MV-4-11 (cell line): ENCODE data around the gene EYS.

Source experiments
- DNase-seq: peaks from one replicate; lab custom pipeline; 2025; lab: John Stamatoyannopoulos, UW

The EYS gene

DNA sequence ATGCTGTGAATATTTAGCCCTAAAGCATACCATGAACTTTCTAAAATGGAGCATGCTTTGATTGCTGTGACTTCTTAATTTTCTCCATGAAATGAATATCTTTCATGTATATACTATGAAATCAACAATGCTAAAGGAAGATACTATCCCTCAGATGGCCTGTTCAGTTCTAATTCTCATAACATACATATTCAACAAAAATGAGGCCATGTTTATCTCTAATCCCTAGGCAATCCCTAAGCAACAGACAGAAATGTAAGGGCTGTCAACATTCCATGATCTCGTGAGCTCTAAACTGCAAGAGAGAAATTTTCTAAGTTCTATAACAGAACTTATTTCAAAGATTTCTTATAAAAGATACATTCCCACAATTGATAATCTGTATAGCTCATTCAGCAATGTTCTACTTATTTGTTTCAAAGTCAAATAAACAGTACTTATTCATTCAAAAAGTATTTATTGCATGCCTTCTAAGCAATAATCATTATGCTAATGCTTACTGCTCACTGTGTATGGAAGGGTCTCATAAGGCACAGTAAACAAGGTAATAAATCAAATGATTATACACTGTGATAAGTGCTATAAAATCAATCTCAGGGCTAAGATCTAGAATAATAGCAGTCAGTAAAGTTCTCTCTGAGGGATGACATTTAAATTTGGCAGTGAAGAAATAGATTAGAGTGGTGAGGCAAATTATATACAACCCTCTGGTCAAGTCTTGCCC is 1578.6 kb downstream of the EYS start:
- no peak for DNase-seq

DNA sequence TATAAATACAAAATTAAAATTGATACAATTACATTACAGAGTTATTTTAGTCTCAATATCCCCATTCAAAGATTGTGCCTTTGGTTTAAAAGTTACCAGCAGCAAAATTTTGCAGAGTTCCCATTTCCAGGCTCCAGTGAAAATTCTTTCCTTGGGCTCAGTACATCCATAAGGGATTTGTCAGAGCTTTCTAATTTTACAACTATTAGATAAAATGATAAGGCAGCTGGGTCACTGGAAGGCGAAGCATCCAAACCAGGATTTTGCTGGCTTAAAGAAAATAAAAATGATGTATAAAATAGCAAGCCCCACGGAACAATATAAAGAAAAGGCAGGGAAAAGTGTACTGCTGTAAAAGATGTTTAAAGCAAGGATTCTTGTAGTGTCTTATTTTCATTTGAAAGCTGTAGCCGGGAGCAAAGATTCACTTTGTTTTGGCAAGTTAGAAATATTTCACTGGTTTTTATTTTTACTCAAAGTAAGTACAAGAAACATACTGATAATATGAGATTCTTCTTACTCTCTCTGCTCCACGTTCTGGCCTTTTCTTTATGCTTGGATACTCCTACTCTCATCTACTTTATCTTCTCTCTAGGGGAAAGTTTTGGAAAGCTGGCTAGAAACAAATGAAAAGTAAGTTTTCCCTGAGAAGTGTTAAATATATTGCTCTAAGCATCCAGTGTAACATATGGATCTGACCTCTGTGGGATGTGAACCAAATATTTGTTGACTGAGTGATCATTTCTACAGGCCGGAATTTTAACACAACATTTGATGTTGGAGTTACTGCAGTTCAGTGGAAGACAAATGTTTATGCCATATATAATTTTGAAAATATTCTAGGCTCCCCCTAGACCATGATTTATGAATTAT is 1583.0 kb downstream of the EYS start:
- DNase-seq: no peak

DNA sequence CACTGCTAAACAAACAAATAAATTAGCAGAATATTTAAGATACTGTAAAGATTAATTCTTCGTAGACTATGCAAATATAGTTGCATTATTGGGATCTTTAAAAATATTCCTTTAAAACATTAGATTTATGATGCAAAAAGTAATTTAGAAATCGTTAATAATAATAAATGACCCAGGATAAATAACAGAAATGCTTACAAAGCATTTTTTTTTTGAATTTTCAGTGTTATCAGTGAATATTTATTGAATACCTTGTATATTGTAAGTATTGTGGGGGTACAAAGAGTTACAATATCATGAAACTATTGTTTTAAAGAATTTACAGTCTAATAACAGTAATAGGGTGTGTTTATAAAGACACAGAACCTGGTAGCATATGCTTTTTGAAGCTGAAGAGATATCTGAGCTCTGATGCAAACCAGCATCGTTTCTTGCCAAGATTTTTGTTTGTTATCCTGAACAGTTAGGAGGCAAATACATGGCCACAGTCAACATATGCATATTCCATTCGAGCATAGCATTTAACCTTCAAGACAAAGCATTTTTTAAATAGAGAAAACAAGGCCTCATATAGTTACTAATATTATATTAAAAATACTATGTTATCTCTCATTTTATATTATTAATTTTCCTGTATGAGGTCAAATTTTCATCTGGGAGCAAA is 1584.2 kb downstream of the EYS start:
- no peak for DNase-seq

DNA sequence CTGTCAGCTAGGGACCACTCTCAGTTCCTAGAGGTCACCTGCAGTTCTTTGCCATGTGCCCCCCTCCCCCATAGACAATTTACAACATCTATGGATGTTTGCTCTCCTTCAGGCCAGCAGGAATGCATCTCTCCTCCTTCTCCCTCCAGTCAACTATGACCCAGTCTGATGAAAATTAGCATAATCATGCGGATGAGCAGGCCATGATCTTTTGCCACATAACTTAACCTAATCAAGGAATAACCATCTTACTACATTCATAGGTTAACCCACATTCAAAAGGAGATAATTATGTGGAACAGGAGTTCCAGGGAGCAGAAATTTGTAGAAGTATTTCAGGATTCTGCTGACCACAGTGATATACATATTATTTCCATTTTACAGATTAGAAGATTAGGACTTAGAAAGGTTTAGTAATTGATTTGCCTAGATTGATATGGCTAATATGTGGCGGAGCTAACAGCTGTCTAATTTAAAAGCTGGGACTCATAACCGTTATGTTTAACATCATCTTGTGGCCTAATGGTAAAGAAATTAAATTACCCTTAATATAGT is 1585.9 kb downstream of the EYS start:
- no peak for DNase-seq

DNA sequence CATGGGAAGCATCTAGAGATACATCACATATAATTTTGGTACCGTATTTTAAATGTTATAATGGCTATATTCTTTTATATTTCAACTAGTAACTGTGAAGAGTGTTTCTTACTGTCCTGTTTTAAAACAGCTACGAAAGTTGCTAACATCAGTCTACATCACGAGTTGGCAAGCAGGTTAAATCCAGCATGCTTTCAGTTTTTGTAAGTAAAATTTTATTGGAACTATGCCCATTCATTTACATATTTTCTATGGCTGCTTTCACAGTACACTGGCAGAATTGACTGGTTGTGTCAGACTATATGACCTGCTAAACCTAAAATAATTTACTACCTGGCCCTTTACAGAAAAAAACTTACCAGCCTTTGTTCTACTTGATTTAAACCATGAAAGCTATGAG is 1593.3 kb downstream of the EYS start:
- DNase-seq: no peak

DNA sequence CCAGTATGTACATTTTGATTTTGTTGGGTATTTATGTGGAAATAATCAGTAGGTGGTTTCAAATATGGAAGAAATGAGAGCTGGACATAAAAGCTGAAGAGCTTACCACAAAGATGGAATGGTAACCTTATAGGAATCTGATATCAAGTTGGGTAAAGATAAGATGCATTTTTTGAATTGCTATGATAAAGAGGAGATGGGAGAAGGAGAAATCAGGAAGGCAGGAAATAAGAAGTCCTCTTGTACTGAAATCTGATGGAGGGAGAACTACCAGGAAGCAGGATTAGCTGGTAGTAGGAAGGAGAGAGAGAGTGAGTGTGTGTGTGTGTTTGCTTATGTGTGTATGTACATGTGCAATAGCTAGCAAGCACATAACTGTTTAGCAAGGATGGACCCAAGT is 1603.0 kb downstream of the EYS start:
- no peak for DNase-seq

DNA sequence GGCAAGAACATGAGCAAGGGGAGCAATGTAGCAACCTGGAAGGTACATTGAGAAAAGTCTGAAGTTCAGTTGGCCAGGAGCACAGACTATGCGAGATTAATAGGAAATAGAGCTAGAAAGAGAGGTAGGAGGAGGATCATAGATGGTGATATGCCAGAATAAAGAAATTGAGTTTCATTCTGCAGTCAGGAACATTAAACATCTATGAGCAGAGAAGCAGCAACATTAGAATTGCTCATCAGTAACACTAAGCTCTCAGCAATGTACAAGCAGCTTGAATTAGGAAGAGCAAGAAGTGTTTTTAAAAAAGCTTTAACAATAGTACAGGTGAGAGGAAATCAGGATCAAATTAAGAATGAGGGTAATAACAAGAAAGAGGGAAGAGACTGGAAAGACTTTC is 1603.5 kb downstream of the EYS start:
- no peak for DNase-seq

DNA sequence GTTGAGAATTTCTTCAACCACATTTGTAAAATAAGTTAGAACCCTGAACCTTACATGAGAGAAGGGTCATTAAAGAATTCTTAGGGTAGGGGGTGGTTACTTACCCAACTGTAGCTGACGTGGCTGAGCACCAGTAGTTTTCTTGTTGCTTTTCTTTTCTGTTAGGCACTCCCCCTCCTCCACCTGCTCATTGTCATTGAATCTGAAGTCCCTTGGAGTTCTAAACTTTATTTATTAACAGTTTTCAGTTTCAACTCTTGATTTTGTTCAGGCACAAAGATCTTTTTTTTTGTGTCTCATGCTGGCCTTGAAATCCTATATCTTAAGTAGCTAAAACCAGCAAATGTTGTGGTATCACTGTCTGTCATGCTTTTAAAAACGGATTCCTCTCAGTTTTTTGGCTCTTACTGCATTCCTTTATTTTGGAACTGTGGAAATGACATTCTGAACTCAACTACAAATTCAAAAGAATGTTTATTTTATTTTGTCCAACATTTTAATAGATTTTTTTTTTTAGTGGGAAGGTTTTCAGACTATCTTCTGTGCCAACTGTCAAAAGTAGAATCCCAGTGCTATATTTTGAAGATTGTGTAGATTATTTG is 1606.2 kb downstream of the EYS start:
- DNase-seq: no peak

DNA sequence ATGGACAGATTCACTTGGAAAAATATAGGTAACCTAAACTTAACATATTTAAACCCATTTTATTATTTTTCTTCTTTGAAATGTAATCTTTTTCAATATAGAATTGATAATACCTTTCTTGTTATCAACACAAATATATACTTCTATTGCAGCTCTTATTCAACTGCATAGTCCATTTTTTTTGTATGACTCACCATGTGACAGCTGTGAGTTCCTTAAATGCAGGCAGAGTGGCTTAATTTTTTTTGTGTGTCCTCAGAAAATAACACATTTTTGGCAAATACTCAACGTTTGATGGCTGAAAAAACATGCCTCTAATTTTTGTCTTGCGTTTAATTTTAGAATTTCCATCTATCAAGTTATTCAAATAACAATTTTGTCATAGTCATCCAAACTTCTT is 1616.7 kb downstream of the EYS start:
- DNase-seq: no peak

DNA sequence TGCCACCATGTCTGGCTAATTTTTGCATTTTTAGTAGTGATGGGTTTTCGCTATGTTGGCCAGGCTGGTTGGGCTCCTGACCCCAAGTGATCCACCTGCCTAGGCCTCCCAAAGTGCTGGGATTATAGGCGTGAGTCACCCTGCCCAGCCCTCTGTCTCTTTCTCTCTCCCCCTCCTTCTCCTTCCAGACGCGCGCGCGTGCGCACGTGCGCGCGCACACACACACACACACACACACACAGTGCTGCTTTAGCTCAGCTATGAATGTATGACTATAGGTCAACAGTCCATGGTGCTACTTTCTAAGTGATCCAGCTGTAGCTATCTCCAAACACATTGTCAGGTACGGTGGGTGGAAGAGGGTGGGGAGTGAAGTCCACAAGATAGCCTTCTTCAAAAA is 1621.9 kb downstream of the EYS start:
- DNase-seq: no peak

DNA sequence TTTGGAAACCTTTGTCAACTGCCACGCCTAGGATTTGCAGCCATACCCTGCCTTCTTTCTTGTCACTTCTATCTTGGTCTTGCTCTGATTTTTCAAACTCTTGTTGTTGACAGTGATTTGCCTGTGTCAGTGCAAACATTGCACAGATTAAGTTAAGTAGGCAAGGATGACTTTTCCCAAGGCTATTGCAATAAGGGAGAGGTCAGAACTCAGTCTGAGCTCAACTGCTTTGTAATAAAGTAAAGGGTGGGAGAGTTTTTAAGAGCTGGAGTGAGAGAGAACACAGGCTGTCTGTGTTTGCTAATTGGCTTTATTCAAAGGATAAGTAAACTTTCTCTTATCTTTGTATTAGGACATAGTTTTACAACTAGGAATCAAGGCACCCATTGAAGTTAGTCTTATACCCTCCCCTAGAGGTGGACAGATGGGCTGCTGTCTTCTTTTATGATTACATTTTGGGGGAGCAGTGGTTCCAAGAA is 1622.8 kb downstream of the EYS start:
- DNase-seq: no peak

DNA sequence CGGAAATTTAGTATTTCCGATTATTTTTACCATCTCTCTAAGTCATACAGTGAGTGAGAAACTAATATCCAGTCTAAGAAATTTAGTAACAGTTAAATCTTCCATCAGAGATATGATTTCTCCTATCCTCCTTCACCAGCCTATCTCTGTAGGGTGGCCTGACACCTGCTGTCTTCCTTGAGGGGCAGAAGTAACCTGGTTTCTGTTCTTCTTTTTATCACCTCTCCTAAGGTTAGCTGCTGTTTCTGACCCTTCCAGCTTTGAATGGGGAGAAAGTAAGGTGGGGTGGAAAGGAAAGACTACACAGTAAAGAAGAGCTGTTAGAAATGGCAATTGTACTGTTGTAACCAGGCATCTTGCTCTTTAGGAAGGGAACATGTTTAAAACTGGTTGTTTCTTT is 1623.8 kb downstream of the EYS start:
- DNase-seq: no peak

DNA sequence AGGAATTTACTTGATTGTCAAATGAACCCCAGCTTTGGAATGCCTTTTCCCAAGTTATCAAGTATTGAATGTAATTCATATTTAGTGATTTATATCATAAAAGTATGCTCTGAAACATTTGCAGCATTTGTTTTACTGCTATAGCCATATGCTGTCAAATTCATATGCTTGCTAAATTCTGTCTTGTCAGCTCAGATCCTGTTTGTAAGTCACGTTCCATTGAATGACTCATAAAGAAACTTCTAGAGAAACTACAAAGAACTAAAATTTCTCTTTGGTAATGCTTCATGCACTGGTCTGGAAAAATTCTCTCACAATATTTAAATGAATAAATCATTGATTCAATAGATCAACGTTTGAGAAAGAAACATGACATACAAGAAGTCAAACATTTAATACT is 1625.6 kb downstream of the EYS start:
- no peak for DNase-seq

DNA sequence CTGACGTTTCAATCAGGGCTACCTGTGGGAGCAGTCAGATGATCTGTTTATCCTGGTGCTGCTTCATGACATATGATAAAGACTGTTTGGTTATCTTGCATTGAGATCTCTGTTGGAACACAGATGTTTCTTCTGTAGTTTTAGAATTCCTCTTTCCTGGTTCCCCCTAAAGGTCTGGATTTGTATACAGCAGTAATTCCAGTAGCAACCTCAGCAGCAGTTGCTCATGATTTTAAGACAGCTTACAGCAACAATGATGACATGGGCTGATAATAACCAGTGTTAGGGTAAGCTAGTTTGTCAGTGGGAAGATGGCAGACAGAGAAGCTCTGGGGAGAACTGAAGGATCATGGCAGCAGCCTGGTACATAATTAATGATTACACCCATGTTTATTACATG is 1632.0 kb downstream of the EYS start:
- DNase-seq: no peak

DNA sequence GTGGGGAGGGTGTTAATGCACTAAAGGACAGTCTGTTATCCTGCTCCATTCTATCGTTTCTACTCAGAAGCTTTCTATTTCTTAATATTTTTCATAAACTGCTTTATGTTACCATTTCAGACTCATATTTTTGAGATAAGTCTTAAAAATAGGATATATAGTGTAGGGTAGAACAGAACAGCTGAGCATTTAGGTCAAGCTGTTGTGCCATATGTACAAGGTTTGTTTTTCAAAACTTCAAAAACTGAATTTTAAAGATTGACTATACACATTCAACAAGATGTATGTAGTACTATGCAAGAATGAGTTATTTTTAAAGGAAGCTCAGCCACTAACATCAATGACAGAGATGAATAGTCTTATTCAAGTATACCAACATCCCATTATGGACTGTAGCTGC is 1634.3 kb downstream of the EYS start:
- no peak for DNase-seq

DNA sequence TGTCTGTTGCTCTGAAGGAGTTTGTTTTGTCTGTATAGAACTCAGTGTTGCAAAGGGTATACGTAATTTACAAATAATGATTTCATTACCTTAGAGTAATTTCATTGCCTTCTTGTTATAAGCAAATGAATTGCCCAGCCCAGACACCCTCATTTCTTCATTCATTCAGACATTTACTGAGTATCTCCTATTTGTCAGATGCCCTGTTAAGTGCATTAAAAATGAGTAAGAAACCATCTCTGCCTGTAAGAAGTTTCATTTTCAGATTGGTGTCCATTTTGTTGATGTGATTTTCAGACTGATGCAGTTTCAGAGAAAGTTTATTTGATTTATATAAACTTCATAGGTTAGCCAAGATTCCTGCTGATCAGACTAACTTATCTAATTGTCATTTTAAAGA is 1642.1 kb downstream of the EYS start:
- no peak for DNase-seq

DNA sequence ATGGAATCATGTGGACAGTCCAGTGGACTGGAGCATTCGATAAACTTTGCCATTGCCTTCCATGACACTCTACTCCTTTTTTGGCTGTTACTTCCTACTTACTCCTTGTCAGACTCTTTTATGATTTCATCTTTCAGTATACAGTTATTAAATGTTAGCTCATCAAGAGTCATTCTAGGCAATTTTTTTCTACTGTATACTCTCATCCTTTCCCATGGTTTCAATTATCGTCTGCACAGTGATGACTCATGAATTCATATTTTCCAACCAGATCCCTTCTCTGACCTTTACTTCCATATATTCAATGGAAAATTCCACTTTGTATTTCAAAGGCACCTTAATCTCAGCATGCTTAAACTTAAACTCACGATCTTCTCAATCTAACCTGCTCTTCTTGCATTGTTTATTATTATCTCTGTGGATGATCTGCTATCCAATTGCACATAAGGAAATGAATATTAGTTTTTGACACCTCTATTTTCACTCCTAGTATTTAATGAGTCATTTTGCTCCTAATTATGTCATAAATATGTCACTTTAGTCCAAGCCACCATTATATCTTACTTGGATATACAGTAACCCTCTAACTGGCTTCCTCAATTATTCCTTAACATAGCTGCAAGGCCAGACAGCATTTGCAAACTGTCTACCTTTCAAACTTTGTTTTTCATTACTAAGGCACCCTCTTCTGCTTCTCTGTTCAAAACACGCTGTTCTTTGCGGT is 1643.9 kb downstream of the EYS start:
- no peak for DNase-seq

DNA sequence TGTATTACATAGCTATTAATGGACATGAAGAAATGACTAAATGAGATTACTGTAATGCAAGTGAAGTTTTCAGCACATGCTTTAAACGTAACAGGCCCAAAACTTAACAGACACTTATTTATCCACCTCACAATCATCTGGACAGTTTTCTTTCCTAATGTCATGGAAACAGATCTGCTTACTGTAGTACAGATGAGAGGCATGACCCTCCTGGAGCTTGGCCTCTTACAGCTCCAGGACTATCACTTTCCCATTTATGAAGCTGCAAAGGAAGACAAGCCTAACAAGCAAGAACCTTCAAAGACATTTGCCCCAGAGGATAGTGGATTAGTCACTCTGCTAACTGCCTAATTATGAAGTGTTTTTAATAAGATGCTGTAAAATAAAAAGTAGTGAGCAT is 1652.2 kb downstream of the EYS start:
- no peak for DNase-seq

DNA sequence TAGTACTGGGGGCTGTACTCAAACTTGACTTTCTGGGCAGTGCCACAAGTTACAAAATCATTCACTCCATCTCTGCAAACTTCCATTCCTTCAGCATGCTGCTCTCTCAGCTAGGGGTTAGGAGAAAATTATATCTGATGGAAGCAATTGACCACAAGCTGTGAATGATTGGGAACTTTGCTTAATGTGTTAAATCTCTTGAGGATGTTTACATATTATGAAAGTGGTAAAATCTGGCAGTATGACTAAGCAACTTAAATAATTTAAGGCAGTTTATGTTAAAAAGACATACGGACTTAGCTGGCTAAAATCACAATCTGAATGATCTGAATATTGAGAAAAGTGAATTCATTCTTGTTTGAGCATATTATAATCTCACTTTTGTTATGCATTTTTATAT is 1656.4 kb downstream of the EYS start:
- DNase-seq: no peak

DNA sequence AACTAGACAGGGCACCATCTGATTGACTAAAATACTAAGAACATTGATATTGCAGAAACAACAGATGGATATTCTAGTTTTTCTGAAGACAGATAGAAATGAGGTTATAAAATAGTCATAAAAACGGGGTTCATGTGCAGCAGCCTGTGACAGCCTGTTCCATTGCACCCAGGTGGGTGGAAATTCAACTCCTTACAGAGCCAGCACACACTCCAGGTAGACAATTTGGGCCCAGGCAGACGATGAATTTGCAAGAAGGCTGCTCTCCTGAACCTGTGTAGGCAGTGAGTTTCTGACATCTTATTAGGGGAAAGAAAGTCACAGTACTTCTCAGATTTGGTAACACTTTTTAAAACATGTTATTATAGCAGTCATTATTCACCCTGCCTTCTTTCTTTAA is 1657.3 kb downstream of the EYS start:
- DNase-seq: no peak

DNA sequence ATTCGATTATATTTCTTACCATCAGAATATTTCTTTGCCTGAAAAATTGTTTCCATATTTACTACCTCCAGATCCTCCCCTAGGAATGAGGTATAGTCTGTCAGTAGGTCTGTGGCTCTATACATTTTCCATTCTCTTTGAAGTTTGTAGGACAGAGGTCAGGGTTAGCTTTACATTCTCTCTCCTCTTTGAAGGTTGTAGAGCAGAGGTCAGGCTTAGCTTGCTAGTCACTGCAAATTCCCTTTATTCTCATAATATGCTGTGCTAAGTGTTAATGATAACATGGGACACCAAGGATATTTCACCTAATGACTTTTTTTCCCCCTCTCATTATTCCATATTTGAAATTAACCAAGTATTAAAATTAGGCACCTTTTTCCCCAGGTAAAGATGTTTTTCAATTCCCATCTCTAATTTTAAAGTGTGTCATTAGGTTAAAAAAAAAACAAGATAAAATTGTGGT is 1660.2 kb downstream of the EYS start:
- DNase-seq: no peak
